Neural progenitor cell (in vitro differentiated cells): Measurements from ENCODE around the gene CRIM1. TPM values are rescaled to one million over a fixed set of nuclear protein-coding genes. Genes with fewer than 3 reads are reported as not detected.
A peak's percentile ranks its signal among the peaks of the same experiment; 100 is the strongest.

Experiments used
- DNase-seq: peaks from one replicate; pipeline ENCODE4 v3.0.0-alpha.2; 2016; ENCODE audit warnings: low spot score
- H2AFZ ChIP-seq: fragments of 200-600 bp; sonication (generic); replicated peaks from 2 replicates; pipeline ENCODE4 v1.6.1; 2016; ENCODE audit warnings: antibody characterized with exemption
- H3F3A ChIP-seq: fragments of 200-600 bp; sonication (generic); 2 replicates; pipeline ENCODE4 v1.6.1; 2016; ENCODE audit warnings: antibody characterized with exemption, low read depth
- H3K27ac ChIP-seq: fragments of 200-600 bp; sonication (generic); 2 replicates; pipeline ENCODE4 v1.5.1; 2016; ENCODE audit warnings: mild to moderate bottlenecking
- H3K27me3 ChIP-seq: fragments of 200-600 bp; sonication (generic); 2 replicates; pipeline ENCODE4 v1.6.1; 2016; ENCODE audit warnings: mild to moderate bottlenecking, moderate library complexity
- H3K36me3 ChIP-seq: fragments of 200-600 bp; sonication (generic); 2 replicates; pipeline ENCODE4 v1.5.1; 2016
- H3K4me1 ChIP-seq: fragments of 200-600 bp; sonication (generic); 2 replicates; pipeline ENCODE4 v1.6.1; 2016; ENCODE audit warnings: mixed run types
- H3K4me2 ChIP-seq: fragments of 200-600 bp; sonication (generic); 2 replicates; pipeline ENCODE4 v1.6.1; 2016
- H3K4me3 ChIP-seq: fragments of 200-600 bp; sonication (generic); 2 replicates; pipeline ENCODE4 v1.5.1; 2016
- H3K79me2 ChIP-seq: fragments of 200-600 bp; sonication (generic); 2 replicates; pipeline ENCODE4 v1.6.1; 2016; ENCODE audit warnings: low read depth
- H3K9ac ChIP-seq: fragments of 200-600 bp; sonication (generic); 2 replicates; pipeline ENCODE4 v1.6.1; 2016
- H3K9me3 ChIP-seq: fragments of 200-600 bp; sonication (generic); 2 replicates; pipeline ENCODE4 v1.5.1; 2016; ENCODE audit warnings: low read depth
- H4K20me1 ChIP-seq: fragments of 200-600 bp; sonication (generic); 2 replicates; pipeline ENCODE4 v1.6.1; 2016; ENCODE audit warnings: low read depth
- H3K27ac Mint-ChIP-seq: 3 replicates; pipeline ENCODE4 v1.8.0; 2021; ENCODE audit warnings: mixed read lengths
- H3K27me3 Mint-ChIP-seq: 2 replicates; pipeline ENCODE4 v1.8.0; 2022; ENCODE audit warnings: low read depth, mild to moderate bottlenecking, inconsistent platforms, moderate library complexity, mixed read lengths; ENCODE audit not compliant: insufficient read depth
- H3K36me3 Mint-ChIP-seq: 3 replicates; pipeline ENCODE4 v1.8.0; 2021; ENCODE audit warnings: mixed read lengths
- H3K4me1 Mint-ChIP-seq: 3 replicates; pipeline ENCODE4 v1.8.0; 2021; ENCODE audit warnings: mixed read lengths
- H3K4me3 Mint-ChIP-seq: 3 replicates; pipeline ENCODE4 v1.8.0; 2021; ENCODE audit warnings: mild to moderate bottlenecking, moderate library complexity, mixed read lengths
- H3K9me3 Mint-ChIP-seq: 3 replicates; pipeline ENCODE4 v1.8.0; 2020; ENCODE audit warnings: mixed read lengths
- EZH2 ChIP-seq: fragments of 200-600 bp; sonication (generic); IDR thresholded peaks from 2 replicates; pipeline ENCODE4 v1.6.1; 2017; ENCODE audit warnings: antibody characterized with exemption, mild to moderate bottlenecking, moderate library complexity
- EZH2phosphoT487 ChIP-seq: fragments of 200-600 bp; sonication (generic); IDR thresholded peaks from 2 replicates; pipeline ENCODE4 v1.6.1; 2017; ENCODE audit warnings: antibody characterized with exemption
- total RNA-seq: library from RNA; depleted of rRNA; stranded (reverse); fragments of >200 nt; gene quantifications from 2 replicates; pipeline ENCODE4 v1.2.3, GENCODE V29; 2015; ENCODE audit warnings: low replicate concordance
- TF ChIP-seq, protein P1 (sequence below): fragments of 200-600 bp; sonication (generic); IDR thresholded peaks from 2 replicates; pipeline ENCODE4 v1.5.1; 2017; ENCODE audit warnings: antibody characterized with exemption, mild to moderate bottlenecking

CRIM1 gene
- total RNA-seq, 1 donor from 2014 or later = 4.9 TPM

DNA sequence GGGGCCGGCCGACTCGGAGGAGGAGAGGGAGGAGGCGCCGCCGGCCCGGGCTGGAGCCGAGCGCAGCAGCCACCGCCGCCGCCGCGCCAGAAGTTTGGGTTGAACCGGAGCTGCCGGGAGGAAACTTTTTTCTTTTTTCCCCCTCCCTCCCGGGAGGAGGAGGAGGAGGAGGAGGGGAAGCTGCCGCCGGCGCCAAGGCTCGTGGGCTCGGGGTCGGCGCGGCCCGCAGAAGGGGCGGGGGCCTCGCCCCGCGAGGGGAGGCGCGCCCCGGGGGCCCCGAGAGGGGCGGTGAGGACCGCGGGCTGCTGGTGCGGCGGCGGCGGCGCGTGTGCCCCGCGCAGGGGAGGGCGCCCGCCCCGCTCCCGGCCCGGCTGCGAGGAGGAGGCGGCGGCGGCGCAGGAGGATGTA is 316 bp downstream of the CRIM1 start:
- H2AFZ ChIP-seq = peak overlapping the region; percentile 57
- H3K79me2 ChIP-seq = peaks cover 42% of the 10 kb centered on the region
- peak overlapping the region; percentile 75 for H3K4me3 ChIP-seq
- H3K27ac Mint-ChIP-seq = no peak overlapping the region
- no peaks in the 10 kb centered on the region for H3K9me3 Mint-ChIP-seq
- DNase-seq = peak; percentile 75
- H4K20me1 ChIP-seq = peaks cover 29% of the 10 kb centered on the region
- H3K4me3 Mint-ChIP-seq = peak overlapping the region; percentile 100
- peaks cover 24% of the 10 kb centered on the region for H3F3A ChIP-seq
- peak overlapping the region; percentile 68 for H3K27ac ChIP-seq
- H3K4me1 ChIP-seq = peaks cover 21% of the 10 kb centered on the region
- H3K9ac ChIP-seq = no peak overlapping the region
- H3K9me3 ChIP-seq = no peaks in the 10 kb centered on the region
- no peaks in the 10 kb centered on the region for H3K36me3 Mint-ChIP-seq
- peaks cover 6% of the 10 kb centered on the region for H3K27me3 Mint-ChIP-seq
- H3K4me1 Mint-ChIP-seq = peaks cover 43% of the 10 kb centered on the region
- H3K4me2 ChIP-seq = peak overlapping the region; percentile 87
- H3K27me3 ChIP-seq = peaks cover 21% of the 10 kb centered on the region
- no peaks in the 10 kb centered on the region for H3K36me3 ChIP-seq
- TF ChIP-seq, protein P1, sequence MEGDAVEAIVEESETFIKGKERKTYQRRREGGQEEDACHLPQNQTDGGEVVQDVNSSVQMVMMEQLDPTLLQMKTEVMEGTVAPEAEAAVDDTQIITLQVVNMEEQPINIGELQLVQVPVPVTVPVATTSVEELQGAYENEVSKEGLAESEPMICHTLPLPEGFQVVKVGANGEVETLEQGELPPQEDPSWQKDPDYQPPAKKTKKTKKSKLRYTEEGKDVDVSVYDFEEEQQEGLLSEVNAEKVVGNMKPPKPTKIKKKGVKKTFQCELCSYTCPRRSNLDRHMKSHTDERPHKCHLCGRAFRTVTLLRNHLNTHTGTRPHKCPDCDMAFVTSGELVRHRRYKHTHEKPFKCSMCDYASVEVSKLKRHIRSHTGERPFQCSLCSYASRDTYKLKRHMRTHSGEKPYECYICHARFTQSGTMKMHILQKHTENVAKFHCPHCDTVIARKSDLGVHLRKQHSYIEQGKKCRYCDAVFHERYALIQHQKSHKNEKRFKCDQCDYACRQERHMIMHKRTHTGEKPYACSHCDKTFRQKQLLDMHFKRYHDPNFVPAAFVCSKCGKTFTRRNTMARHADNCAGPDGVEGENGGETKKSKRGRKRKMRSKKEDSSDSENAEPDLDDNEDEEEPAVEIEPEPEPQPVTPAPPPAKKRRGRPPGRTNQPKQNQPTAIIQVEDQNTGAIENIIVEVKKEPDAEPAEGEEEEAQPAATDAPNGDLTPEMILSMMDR = no peak
- no peak for TF ChIP-seq EZH2phosphoT487

DNA sequence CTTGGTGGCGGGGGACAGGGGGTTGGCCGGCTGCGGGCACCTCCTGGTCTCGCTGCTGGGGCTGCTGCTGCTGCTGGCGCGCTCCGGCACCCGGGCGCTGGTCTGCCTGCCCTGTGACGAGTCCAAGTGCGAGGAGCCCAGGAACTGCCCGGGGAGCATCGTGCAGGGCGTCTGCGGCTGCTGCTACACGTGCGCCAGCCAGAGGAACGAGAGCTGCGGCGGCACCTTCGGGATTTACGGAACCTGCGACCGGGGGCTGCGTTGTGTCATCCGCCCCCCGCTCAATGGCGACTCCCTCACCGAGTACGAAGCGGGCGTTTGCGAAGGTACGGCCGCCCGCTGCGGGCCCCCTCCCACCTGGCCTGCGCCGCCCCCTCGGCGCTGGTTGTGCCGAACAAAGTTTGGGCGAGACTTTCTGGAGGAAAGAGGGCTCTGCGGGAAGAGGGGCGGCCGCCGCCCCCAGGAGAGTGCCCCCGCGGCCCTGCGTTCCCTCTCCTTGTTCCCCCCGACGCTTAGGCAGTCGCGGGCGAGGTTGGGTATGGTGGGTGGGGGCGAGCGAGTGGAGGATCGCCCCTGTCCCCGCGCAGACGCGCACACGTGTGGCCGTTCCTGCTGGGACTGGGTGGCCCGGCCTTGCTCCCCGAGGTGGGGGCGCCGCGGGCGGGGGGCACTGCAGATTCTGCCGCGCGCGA is 866 bp downstream of the CRIM1 start:
- no peak overlapping the region for H3K27ac ChIP-seq
- H2AFZ ChIP-seq = peak overlapping the region; percentile 57
- no peak for DNase-seq

DNA sequence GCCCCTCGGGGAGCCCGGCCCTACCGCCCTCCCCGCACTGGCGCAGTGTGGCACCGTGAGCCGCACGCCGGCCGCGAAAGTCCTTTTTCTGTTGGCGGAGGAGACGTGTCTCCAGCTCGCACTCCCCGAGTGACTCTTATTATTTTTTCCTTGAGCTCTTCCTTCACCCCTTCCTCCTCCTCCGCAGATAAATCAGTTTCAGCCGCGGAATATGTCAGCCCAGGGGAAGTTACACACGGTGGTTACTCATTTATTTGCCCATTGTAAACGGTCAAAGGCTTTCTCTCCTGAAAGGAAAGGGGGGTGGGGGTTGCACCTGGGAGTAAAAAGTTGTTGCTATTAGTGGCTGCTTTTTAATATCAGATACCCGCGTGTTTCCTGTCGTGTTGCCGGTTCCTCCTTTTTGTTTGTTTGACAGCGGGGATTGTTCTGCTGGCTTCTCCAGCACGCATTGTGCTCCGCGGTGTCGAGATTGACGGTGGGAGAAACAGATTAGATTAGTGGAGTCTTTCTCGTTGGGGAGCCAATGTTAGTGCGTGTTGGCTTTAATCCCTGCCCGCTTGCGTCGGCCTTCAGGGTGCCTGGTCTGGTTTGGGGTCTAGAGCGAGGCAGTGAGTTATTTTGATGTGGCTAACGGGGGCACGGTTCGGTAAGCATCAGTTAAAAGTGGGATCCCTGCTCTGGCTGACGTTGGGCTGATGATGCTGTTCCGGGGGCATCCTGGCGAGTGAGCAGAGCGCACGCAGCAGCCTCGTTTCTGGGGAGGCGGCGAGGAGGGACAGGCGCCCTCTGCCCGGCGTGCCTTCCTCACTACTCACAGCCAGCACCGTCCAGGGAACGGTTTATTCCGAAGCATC is 1.6 kb downstream of the CRIM1 start:
- H3K27ac ChIP-seq = no peak overlapping the region
- peak; percentile 75 for DNase-seq
- H3K4me1 Mint-ChIP-seq = peaks cover 56% of the 10 kb centered on the region

More for the DNA sequence above, 866 bp downstream of the CRIM1 start:
- Histone ChIP-seq H3K4me2 (peak overlapping the region; percentile 87), H3K27me3 (peaks cover 21% of the 10 kb centered on the region), H4K20me1 (peaks cover 34% of the 10 kb centered on the region), H3K9me3 (no peaks in the 10 kb centered on the region), H3K4me3 (peak overlapping the region; percentile 75), H3K79me2 (peaks cover 48% of the 10 kb centered on the region), H3K9ac (peak overlapping the region; percentile 4), H3K4me1 (peaks cover 25% of the 10 kb centered on the region), H3K36me3 (no peaks in the 10 kb centered on the region), H3F3A (peaks cover 24% of the 10 kb centered on the region)
- TF ChIP-seq, protein P1 = no peak
- TF ChIP-seq EZH2phosphoT487 (no peak), EZH2 (no peak)
- peak overlapping the region; percentile 100 for H3K4me3 Mint-ChIP-seq
- H3K27me3 Mint-ChIP-seq = peaks cover 6% of the 10 kb centered on the region
- no peaks in the 10 kb centered on the region for H3K9me3 Mint-ChIP-seq
- H3K36me3 Mint-ChIP-seq = no peaks in the 10 kb centered on the region
- peaks cover 49% of the 10 kb centered on the region for H3K4me1 Mint-ChIP-seq
- no peak overlapping the region for H3K27ac Mint-ChIP-seq

More for the DNA sequence above, 1.6 kb downstream of the CRIM1 start:
- peaks cover 6% of the 10 kb centered on the region for H3K27me3 Mint-ChIP-seq
- Histone ChIP-seq H4K20me1 (peaks cover 40% of the 10 kb centered on the region), H2AFZ (no peak overlapping the region), H3K4me1 (peaks cover 33% of the 10 kb centered on the region), H3K79me2 (peaks cover 55% of the 10 kb centered on the region), H3K9ac (peak overlapping the region; percentile 4), H3K36me3 (no peaks in the 10 kb centered on the region), H3K4me2 (peak overlapping the region; percentile 87), H3K9me3 (no peaks in the 10 kb centered on the region), H3K27me3 (peaks cover 21% of the 10 kb centered on the region), H3F3A (peaks cover 24% of the 10 kb centered on the region), H3K4me3 (peak overlapping the region; percentile 75)
- H3K27ac Mint-ChIP-seq = peak overlapping the region; percentile 92
- no peaks in the 10 kb centered on the region for H3K9me3 Mint-ChIP-seq
- TF ChIP-seq, protein P1 = no peak
- TF ChIP-seq EZH2 = no peak
- H3K36me3 Mint-ChIP-seq = no peaks in the 10 kb centered on the region
- H3K4me3 Mint-ChIP-seq = peak overlapping the region; percentile 100
